Spleen (tissue), 11 donors: ENCODE data around the gene IRF6. TPM values are rescaled to one million over a fixed set of nuclear protein-coding genes. Genes with fewer than 3 reads are reported as not detected.
A peak's percentile ranks its signal among the peaks of the same experiment; 100 is the strongest.

Source experiments
- DNase-seq: peaks from one replicate; pipeline ENCODE4 v3.0.0-alpha.2; 2020
- H3K27ac ChIP-seq, 8 donors: fragments of 200-600 bp; sonication (generic) in 7 of 8; 1 replicate in 4 of 8; 2 replicates in 4 of 8; pipeline versions ENCODE4 v1.5.0 to v1.8.0; 2016 to 2021; ENCODE audit warnings: inconsistent platforms in 4 of 8, mild to moderate bottlenecking in 4 of 8, moderate library complexity in 1 of 8
- H3K27me3 ChIP-seq, 7 donors: fragments of 200-600 bp; sonication (generic) in 6 of 7; replicated peaks in 1 of 7; 1 replicate in 4 of 7; 2 replicates in 3 of 7; pipeline versions ENCODE4 v1.5.0 to v1.8.0; 2016 to 2021; ENCODE audit warnings: inconsistent platforms in 3 of 7, mild to moderate bottlenecking in 1 of 7
- H3K36me3 ChIP-seq, 6 donors: fragments of 200-600 bp; sonication (generic) in 5 of 6; 1 replicate in 4 of 6; 2 replicates in 2 of 6; pipeline versions ENCODE4 v1.5.0 to v1.8.0; 2016 to 2021; ENCODE audit warnings: inconsistent platforms in 2 of 6
- H3K4me1 ChIP-seq, 6 donors: fragments of 200-600 bp; sonication (generic) in 5 of 6; 1 replicate in 3 of 6; 2 replicates in 3 of 6; pipeline versions ENCODE4 v1.5.0 to v1.8.0; 2016 to 2021; ENCODE audit warnings: inconsistent platforms in 3 of 6
- H3K4me3 ChIP-seq, 8 donors: fragments of 200-600 bp; sonication (generic) in 7 of 8; 1 replicate in 4 of 8; 2 replicates in 4 of 8; pipeline versions ENCODE4 v1.5.0 to v1.8.0; 2016 to 2021; ENCODE audit warnings: inconsistent platforms in 4 of 8, mild to moderate bottlenecking in 4 of 8, moderate library complexity in 2 of 8
- H3K9me3 ChIP-seq, 8 donors: fragments of 200-600 bp; sonication (generic) in 7 of 8; 1 replicate in 4 of 8; 2 replicates in 4 of 8; pipeline versions ENCODE4 v1.5.0 to v1.8.0; 2016 to 2021; ENCODE audit warnings: inconsistent platforms in 4 of 8
- POLR2A ChIP-seq, 3 donors: fragments of 450-650 bp; IDR thresholded peaks; one replicate each; pipeline ENCODE4 v1.5.1; 2017; ENCODE audit warnings: antibody characterized with exemption in 3 of 3, mild to moderate bottlenecking in 1 of 3
- POLR2AphosphoS5 ChIP-seq, 3 donors: sonication (generic); formaldehyde crosslinking; IDR thresholded peaks; one replicate each; pipeline ENCODE4 v1.5.1; 2017; ENCODE audit warnings: antibody characterized with exemption in 3 of 3
- whole genome bisulfite sequencing, 5 donors: extraction: QIAGEN DNeasy Blood & Tissue Kit in 3 of 5; methylation state at CpG; one replicate each; pipeline versions ENCODE4 v1.1.5 to v1.1.7; 2013 to 2018; 5-methylcytosine and 5-hydroxymethylcytosine counted together
- intact Hi-C: fragments of 100-400 bp; cut with DNase I; formaldehyde crosslinking; loops from one replicate; pipeline ENCODE4 v1.15.0; 2023; ENCODE audit warnings: low total_unique reads
- polyA plus RNA-seq, 3 donors: library from polyadenylated mRNA; stranded (reverse); fragments of 200-250 nt; gene quantifications; one replicate each; pipeline ENCODE4 v1.2.1, GENCODE V29; 2013
- total RNA-seq, 7 donors: library from RNA; depleted of rRNA in 3 of 7; stranded (reverse); fragments of >200 nt in 3 of 7; fragmentation: NEBNext Ultra II Directional in 4 of 7; extraction: Animal tissue kit (Norgen Biotek cat#: 25700) in 4 of 7; gene quantifications; one replicate each; pipeline versions ENCODE4 v1.1.0 to v1.2.1, GENCODE V29; 2016 to 2021
- TF ChIP-seq, protein P1 (sequence below), 11 experiments: fragments of 200-600 bp in 7 of 11; fragments of 450-650 bp in 4 of 11; sonication (generic) in 4 of 11; IDR thresholded peaks in 8 of 11; conservative IDR thresholded peaks in 3 of 11; 1 replicate in 7 of 11; 2 replicates in 4 of 11; pipeline versions ENCODE4 v1.4.0 to v1.8.0; 2016 to 2021; ENCODE audit warnings: antibody characterized with exemption in 11 of 11, inconsistent platforms in 4 of 11, mild to moderate bottlenecking in 1 of 11
- donor health status: healthy with polysubstance abuse.
- donor health status: DM: no; HTN: no; CAD: no; lungs with moderate emphysema.
- donor health status: DM: no; HTN: no; CAD: no.
- donor health status: Bipolar disorder and iron deficiency.
- donor health status: healthy.
- donor health status: DM: no; HTN: no; CAD: no.
- donor health status: DM: yes; HTN: yes; CAD: no.

Gene IRF6
- total and polyA plus RNA-seq, 10 donors, result 0.59 to 5.6 (median 3.4) TPM

DNA sequence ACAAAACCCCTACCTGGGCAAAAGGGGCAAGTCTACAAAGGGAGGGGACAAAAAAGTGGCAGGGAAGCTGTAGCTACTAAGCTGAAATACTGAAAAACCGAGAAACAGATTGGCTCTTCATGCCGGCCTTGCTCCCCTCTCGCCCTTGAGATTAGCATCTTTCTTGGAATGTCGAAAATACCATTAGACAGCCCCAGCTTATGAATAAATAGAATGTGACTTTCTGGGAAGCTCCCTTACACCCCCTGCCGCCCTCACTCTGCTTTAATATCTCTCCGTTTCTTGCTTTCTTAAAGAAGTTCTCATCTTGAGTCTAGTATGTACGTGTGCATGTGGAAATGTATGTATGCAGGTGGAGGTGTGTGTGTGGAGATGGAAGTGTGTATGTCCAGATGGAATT, 36.0 kb downstream of the IRF6 start:
- WGBS, 5 donors, result 15 to 35% (median 23%) methylated on average over 7 of the region's 7 CpGs
- peaks cover 0 to 55% (median 12%) of the 10 kb centered on the region in 6 donors for H3K36me3 ChIP-seq
- intact Hi-C loops, result no loop called here
- H3K27me3 ChIP-seq, result no peaks in the 10 kb centered on the region
- TF ChIP-seq POLR2AphosphoS5 (IDR thresholded peaks at IDR 0.05) (no peak), POLR2A (IDR thresholded peaks at IDR 0.05) (no peak)
- TF ChIP-seq, protein P1, sequence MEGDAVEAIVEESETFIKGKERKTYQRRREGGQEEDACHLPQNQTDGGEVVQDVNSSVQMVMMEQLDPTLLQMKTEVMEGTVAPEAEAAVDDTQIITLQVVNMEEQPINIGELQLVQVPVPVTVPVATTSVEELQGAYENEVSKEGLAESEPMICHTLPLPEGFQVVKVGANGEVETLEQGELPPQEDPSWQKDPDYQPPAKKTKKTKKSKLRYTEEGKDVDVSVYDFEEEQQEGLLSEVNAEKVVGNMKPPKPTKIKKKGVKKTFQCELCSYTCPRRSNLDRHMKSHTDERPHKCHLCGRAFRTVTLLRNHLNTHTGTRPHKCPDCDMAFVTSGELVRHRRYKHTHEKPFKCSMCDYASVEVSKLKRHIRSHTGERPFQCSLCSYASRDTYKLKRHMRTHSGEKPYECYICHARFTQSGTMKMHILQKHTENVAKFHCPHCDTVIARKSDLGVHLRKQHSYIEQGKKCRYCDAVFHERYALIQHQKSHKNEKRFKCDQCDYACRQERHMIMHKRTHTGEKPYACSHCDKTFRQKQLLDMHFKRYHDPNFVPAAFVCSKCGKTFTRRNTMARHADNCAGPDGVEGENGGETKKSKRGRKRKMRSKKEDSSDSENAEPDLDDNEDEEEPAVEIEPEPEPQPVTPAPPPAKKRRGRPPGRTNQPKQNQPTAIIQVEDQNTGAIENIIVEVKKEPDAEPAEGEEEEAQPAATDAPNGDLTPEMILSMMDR (IDR thresholded peaks at IDR 0.05 in 8 of 11, conservative IDR thresholded peaks at IDR 0.05 in 3 of 11), result no peak
- no peaks in the 10 kb centered on the region for H3K9me3 ChIP-seq
- peaks cover 23 to 99% (median 87%) of the 10 kb centered on the region in 6 donors for H3K4me1 ChIP-seq
- H3K4me3 ChIP-seq, result peak overlapping the region; percentile 37 to 74 (median 50)
- peak overlapping the region; percentile 85 to 94 (median 87) for H3K27ac ChIP-seq
- DNase-seq, result no peak

DNA sequence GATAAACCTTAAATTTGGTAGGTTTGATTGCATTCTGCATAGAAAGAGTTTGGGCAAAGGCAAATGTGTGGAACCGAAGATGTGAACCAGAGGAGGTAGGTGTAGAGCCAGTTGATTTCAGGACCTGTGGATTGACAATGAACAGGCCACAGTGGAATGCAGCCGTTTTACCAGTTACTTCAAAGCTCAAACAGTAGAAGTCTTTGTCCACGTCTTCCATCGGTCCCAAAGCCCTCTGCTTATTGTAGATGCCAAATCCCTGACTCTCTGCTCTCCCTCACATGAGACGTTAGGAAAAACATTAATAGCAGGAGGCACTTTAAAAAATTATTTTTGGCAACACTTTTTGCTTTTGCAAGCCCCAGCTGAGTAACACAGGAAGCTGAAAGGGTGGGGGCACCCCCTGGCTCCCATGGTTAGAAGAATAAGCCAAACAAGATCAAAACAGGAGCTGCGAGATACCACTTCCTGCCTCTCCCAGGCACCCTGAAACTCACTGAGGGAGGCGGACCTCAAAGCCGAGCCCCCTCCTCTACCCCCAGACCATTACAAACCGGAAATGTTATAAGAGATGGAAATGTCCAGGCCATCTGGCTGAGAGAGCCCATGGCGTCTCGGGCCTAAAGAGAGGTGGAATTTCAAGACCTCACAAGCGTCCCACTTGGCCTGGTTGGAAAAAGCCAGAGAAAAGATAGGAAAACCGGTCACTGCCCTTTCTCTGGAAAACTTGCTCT, 36.6 kb downstream of the IRF6 start:
- H3K36me3 ChIP-seq, result peaks cover 0 to 55% (median 10%) of the 10 kb centered on the region in 6 donors
- peak overlapping the region; percentile 37 to 74 (median 50) for H3K4me3 ChIP-seq
- peaks cover 21 to 98% (median 80%) of the 10 kb centered on the region in 6 donors for H3K4me1 ChIP-seq
- peak in 2 of 3 donors; percentile 57 to 78 for TF ChIP-seq POLR2AphosphoS5 (IDR thresholded peaks at IDR 0.05)
- TF ChIP-seq POLR2A (IDR thresholded peaks at IDR 0.05), result no peak
- H3K27ac ChIP-seq, result peak overlapping the region; percentile 85 to 94 (median 87)
- intact Hi-C loops, result no loop called here
- no peaks in the 10 kb centered on the region for H3K9me3 ChIP-seq
- DNase-seq, result peak; percentile 92
- WGBS, 5 donors, result 2 to 9% (median 3%) methylated on average over 13 of the region's 13 CpGs
- no peaks in the 10 kb centered on the region for H3K27me3 ChIP-seq

GRCh38 chr1:209768354-209768774, 37.6 kb downstream of the IRF6 start:
- H3K4me1 ChIP-seq, result peaks cover 11 to 98% (median 71%) of the 10 kb centered on the region in 6 donors
- peak; percentile 92 for DNase-seq
- WGBS, 5 donors, result 20 to 32% (median 28%) methylated on average over 9 of the region's 9 CpGs
- peak overlapping the region; percentile 37 to 74 (median 50) for H3K4me3 ChIP-seq
- TF ChIP-seq, protein P1 (IDR thresholded peaks at IDR 0.05 in 8 of 11, conservative IDR thresholded peaks at IDR 0.05 in 3 of 11), result no peak
- peak in 1 of 3 donors; percentile 7 for TF ChIP-seq POLR2A (IDR thresholded peaks at IDR 0.05)
- TF ChIP-seq POLR2AphosphoS5 (IDR thresholded peaks at IDR 0.05), result peak in 2 of 3 donors; percentile 83 to 87
- H3K9me3 ChIP-seq, result no peaks in the 10 kb centered on the region
- H3K27ac ChIP-seq, result peak overlapping the region; percentile 85 to 94 (median 87)
- no peaks in the 10 kb centered on the region for H3K27me3 ChIP-seq
- intact Hi-C loops, result no loop called here
- H3K36me3 ChIP-seq, result peaks cover 0 to 56% (median 19%) of the 10 kb centered on the region in 6 donors

DNA sequence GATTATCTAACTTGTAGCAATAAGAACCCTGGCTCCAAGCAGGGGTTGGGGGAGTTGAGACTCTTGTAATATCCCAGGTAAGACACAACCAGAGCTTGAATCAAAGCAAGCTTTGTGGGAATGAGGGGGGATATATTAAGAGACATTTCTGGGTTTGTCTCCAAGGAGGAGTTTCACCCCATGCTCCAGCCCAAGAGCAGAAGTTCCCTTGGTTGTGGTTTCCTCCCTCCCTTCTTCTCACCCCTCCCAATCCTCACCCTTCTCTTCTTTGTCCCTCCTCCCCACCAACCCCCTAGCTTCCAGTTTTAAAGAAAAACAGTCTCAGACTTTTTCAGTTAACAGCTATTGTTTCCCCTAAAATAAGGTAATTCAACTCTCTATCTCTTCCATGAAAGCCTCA, 38.2 kb downstream of the IRF6 start:
- Histone ChIP-seq H3K27ac (peak overlapping the region; percentile 85 to 94 (median 87)), H3K4me3 (peak overlapping the region in 5 of 8 donors; percentile 50 to 74 (median 54)), H3K9me3 (no peaks in the 10 kb centered on the region), H3K4me1 (peaks cover 10 to 98% (median 68%) of the 10 kb centered on the region in 6 donors), H3K36me3 (peaks cover 0 to 56% (median 21%) of the 10 kb centered on the region in 6 donors), H3K27me3 (no peaks in the 10 kb centered on the region)
- intact Hi-C loops, result no loop called here
- no peak for DNase-seq
- TF ChIP-seq POLR2A (IDR thresholded peaks at IDR 0.05), result no peak
- TF ChIP-seq, protein P1 (IDR thresholded peaks at IDR 0.05 in 8 of 11, conservative IDR thresholded peaks at IDR 0.05 in 3 of 11), result no peak
